Transverse colon (tissue), 4 donors: Measurements from ENCODE around the gene PLTP. TPM values are rescaled to one million over a fixed set of nuclear protein-coding genes. Genes with fewer than 3 reads are reported as not detected.

ENCODE experiments used
- DNase-seq: peaks from one replicate; pipeline ENCODE4 v3.0.0-alpha.2; 2019
- H3K27ac ChIP-seq, 4 donors: fragments of 200-600 bp; sonication (generic); 2 replicates each; pipeline ENCODE4 v1.5.1; 2016 to 2018; ENCODE audit warnings: inconsistent platforms in 4 of 4
- H3K27me3 ChIP-seq: fragments of 200-600 bp; sonication (generic); 2 replicates; pipeline ENCODE4 v1.5.1; 2017; ENCODE audit warnings: inconsistent platforms
- H3K36me3 ChIP-seq, 4 donors: fragments of 200-600 bp; sonication (generic); 2 replicates each; pipeline ENCODE4 v1.5.1; 2017 to 2019; ENCODE audit warnings: inconsistent platforms in 4 of 4
- H3K4me1 ChIP-seq, 4 donors: fragments of 200-600 bp; sonication (generic); 2 replicates each; pipeline ENCODE4 v1.5.1; 2017 to 2020; ENCODE audit warnings: inconsistent platforms in 4 of 4
- H3K4me3 ChIP-seq, 4 donors: fragments of 200-600 bp; sonication (generic); 1 replicate in 1 of 4; 2 replicates in 3 of 4; pipeline versions ENCODE4 v1.5.1 to v1.6.1; 2017 to 2019; ENCODE audit warnings: inconsistent platforms in 4 of 4
- H3K9me3 ChIP-seq, 2 donors: fragments of 200-600 bp; sonication (generic); 2 replicates each; pipeline ENCODE4 v1.5.1; 2017 to 2019; ENCODE audit warnings: inconsistent platforms in 2 of 2
- EP300 ChIP-seq: sonication (generic); formaldehyde crosslinking; IDR thresholded peaks from one replicate; pipeline ENCODE4 v1.6.1; 2017; ENCODE audit warnings: antibody characterized with exemption, low read depth
- POLR2A ChIP-seq: fragments of 450-650 bp; IDR thresholded peaks from one replicate; pipeline ENCODE4 v1.6.1; 2016; ENCODE audit warnings: antibody characterized with exemption, mild to moderate bottlenecking, moderate library complexity
- POLR2AphosphoS5 ChIP-seq, 3 donors: sonication (generic); formaldehyde crosslinking; IDR thresholded peaks; one replicate each; pipeline ENCODE4 v1.6.1; 2016; ENCODE audit warnings: antibody characterized with exemption in 3 of 3
- whole genome bisulfite sequencing, 2 donors: methylation state at CpG; one replicate each; pipeline ENCODE4 v1.1.5; 2018; ENCODE audit warnings: low coverage in 1 of 2; 5-methylcytosine and 5-hydroxymethylcytosine counted together
- in situ Hi-C, 4 donors: fragments of 200-750 bp; cut with MboI; loops; one replicate each; pipeline versions ENCODE4 v1.15.0 to v1.15.1; 2017; ENCODE audit warnings: low sequenced_read_pairs in 3 of 4, low pct_ligation_motif_present in 1 of 4, low pct_unique_long_range_greater_than_20kb in 1 of 4
- intact Hi-C: fragments of 100-400 bp; cut with DNase I; formaldehyde crosslinking; loops from one replicate; pipeline ENCODE4 v1.15.1; 2023; ENCODE audit warnings: low total_unique reads
- total RNA-seq, 4 donors: library from RNA; depleted of rRNA; stranded (reverse); fragments of >200 nt; gene quantifications; one replicate each; pipeline ENCODE4 v1.1.0, GENCODE V29; 2016
- TF ChIP-seq, protein P1 (sequence below), 5 experiments: fragments of 200-600 bp in 3 of 5; fragments of 450-650 bp in 2 of 5; sonication (generic) in 3 of 5; IDR thresholded peaks; 1 replicate in 2 of 5; 2 replicates in 3 of 5; pipeline ENCODE4 v1.5.1; 2016 to 2017; ENCODE audit warnings: antibody characterized with exemption in 5 of 5, inconsistent platforms in 3 of 5, mild to moderate bottlenecking in 2 of 5, moderate library complexity in 1 of 5

PLTP gene
- total RNA-seq, 4 donors from 2014 or later: 17.7 to 79.9 (median 59.9) TPM

DNA sequence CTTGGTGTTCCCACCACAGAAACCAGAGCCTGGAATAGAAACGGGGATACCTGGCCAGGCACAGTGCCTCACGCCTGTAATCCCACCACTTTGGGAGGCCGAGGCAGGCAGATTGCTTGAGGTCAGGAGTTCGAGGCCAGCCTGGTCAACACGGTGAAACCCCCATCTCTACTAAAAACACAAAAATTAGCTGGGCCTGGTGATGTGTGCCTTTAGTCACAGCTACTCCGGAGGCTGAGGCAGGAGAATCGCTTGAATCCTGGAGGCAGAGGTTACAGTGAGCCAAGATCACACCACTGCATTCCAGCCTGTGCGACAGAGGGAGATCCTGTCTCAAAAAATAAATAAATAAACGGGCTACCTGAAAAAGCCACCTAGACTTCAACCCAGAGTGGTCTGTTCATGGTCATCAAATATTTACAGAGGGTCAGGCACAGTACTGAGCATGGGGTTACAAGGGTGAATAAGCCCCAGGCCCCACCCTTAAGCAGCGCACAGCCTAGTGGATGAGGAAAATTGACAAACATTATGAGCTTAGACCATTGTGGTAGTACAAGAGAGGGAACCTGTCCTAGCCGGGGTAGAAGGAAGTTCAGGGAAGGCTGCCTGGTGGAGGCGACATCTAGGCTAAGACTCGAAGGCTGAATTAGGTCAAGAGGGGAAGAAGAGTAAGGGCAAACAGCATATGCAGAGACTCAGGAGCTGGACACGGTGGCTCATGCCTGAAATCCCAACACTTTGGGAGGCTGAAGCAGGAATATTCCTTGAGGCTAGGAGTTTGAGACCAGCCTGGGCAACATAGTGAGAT is 15.3 kb upstream of the PLTP start:
- TF ChIP-seq POLR2A: no peak
- TF ChIP-seq EP300: no peak
- TF ChIP-seq, protein P1, sequence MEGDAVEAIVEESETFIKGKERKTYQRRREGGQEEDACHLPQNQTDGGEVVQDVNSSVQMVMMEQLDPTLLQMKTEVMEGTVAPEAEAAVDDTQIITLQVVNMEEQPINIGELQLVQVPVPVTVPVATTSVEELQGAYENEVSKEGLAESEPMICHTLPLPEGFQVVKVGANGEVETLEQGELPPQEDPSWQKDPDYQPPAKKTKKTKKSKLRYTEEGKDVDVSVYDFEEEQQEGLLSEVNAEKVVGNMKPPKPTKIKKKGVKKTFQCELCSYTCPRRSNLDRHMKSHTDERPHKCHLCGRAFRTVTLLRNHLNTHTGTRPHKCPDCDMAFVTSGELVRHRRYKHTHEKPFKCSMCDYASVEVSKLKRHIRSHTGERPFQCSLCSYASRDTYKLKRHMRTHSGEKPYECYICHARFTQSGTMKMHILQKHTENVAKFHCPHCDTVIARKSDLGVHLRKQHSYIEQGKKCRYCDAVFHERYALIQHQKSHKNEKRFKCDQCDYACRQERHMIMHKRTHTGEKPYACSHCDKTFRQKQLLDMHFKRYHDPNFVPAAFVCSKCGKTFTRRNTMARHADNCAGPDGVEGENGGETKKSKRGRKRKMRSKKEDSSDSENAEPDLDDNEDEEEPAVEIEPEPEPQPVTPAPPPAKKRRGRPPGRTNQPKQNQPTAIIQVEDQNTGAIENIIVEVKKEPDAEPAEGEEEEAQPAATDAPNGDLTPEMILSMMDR (IDR thresholded peaks at IDR 0.05): no peak
- H3K4me1 ChIP-seq: peaks cover 0 to 14% (median 6%) of the 10 kb centered on the region in 4 donors
- H3K27me3 ChIP-seq: no peaks in the 10 kb centered on the region
- intact Hi-C loops: no loop called here
- DNase-seq: no peak
- no peaks in the 10 kb centered on the region for H3K36me3 ChIP-seq
- H3K4me3 ChIP-seq: no peak overlapping the region
- no peak overlapping the region for H3K27ac ChIP-seq
- in situ Hi-C loops: no loop called here
- 76 to 83% methylated on average over 12 to 14 of the region's 14 CpGs for WGBS, 2 donors
- no peaks in the 10 kb centered on the region for H3K9me3 ChIP-seq

DNA sequence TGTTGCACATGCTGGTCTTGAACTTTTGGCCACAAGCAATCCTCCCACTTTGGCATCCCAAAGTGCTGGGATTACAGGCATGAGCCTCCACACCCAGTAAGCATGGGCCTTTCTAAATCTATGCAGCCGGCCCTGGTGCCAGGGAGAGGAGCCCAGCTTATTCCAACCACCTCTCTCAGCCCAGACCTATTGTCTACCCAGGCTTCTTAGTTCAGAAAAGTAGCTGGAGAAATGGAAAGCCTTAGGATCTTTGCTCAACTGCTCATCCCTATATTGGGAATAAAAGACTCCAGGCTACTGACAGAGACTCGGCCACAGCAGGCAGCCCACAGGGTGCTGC is 14.7 kb upstream of the PLTP start:
- no peaks in the 10 kb centered on the region for H3K9me3 ChIP-seq
- H3K36me3 ChIP-seq: no peaks in the 10 kb centered on the region
- H3K4me3 ChIP-seq: no peak overlapping the region
- H3K27ac ChIP-seq: no peak overlapping the region
- no peaks in the 10 kb centered on the region for H3K27me3 ChIP-seq
- in situ Hi-C loops: no loop called here
- WGBS, 2 donors: 70% methylated on average over 2 of the region's 2 CpGs; no CpG with 5 or more reads in 1 of the 2 donors
- peaks cover 0 to 14% (median 6%) of the 10 kb centered on the region in 4 donors for H3K4me1 ChIP-seq
- intact Hi-C loops: no loop called here
- no peak for DNase-seq
- TF ChIP-seq, protein P1 (IDR thresholded peaks at IDR 0.05): no peak
- TF ChIP-seq POLR2AphosphoS5 (IDR thresholded peaks at IDR 0.05) (no peak), EP300 (no peak), POLR2A (no peak)

DNA sequence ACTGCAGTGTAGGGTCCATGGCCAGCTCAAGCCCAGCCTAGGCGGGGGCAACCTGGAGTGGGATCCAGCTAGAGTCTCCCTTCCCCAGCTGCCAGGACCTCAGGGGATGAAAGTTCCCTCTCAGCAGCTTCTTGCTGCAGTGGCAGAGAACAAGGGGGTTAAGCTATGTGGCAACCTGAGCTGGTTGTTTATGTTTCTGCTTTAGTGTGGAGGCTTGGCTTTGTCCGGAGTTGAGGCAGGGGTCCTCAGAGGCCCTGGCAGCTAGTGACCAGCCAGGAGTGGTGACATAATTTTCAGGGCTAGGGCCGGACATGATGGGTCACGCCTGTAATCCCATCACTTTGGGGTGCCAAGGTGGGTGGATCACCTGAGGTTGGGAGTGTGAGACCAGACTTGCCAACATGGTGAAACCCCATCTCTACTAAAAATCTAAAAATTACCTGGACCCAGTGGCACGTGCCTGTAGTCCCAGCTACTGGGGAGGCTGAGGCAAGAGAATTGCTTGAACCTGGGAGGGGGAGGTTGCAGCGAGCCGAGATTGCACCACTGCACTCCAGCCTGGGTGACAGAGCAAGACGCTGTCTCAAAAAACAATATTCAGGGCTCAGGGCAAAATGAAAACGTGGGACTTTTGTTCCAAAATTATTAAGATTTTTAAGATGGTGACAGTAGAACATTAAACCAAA is 14.0 kb upstream of the PLTP start:
- whole genome bisulfite sequencing, 2 donors: 56 to 78% methylated on average over 4 to 9 of the region's 9 CpGs
- intact Hi-C loops: no loop called here
- peaks cover 0 to 14% (median 6%) of the 10 kb centered on the region in 4 donors for H3K4me1 ChIP-seq
- H3K27ac ChIP-seq: peak overlapping the region in 1 of 4 donors; percentile 62
- in situ Hi-C loops: no loop called here
- no peak for DNase-seq
- TF ChIP-seq POLR2AphosphoS5 (IDR thresholded peaks at IDR 0.05) (no peak), EP300 (no peak), POLR2A (no peak)
- TF ChIP-seq, protein P1 (IDR thresholded peaks at IDR 0.05): no peak
- H3K27me3 ChIP-seq: no peaks in the 10 kb centered on the region
- H3K4me3 ChIP-seq: no peak overlapping the region
- H3K36me3 ChIP-seq: no peaks in the 10 kb centered on the region
- no peaks in the 10 kb centered on the region for H3K9me3 ChIP-seq

DNA sequence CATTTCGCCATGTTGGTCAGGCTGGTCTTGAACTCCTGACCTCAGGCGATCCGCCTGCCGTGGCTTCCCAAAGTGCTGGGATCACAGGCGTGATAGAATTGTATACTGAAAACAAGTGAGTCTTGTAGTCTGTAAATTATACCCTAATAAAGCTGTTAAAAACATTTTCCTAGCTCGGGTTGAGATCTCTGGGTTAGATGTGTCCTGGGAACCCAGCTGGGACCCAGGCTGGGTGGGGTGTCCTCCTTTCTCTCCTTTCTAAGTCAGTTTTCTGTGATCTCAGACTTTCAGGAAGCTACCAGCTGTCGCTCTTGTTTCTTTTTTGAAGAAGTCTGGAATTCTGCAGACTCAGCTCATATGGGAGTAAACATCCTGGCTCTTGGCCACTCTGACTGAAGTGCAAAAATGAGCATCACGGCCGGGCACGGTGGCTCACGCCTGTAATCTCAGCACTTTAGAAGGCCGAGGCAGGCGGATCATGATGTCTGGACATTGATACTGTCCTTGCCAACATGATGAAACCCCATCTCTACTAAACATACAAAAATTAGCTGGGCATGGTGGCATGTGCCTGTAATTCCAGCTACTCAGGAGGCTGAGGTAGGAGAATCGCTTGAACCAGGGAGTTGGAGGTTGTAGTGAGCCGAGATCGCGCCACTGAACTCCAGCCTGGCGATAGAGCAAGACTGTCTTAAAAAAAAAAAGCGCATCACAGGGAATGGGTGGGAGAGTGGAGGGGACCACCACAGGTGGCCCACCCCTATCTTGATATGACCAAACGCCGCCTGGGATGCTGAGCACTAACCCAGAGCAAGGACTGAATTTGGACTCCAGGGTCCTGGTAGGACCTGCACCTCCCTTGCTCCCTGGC is 12.7 kb upstream of the PLTP start:
- no peak for DNase-seq
- H3K27ac ChIP-seq: peak overlapping the region; percentile 62 to 74 (median 64)
- WGBS, 2 donors: 44 to 100% methylated on average over 3 to 21 of the region's 21 CpGs
- intact Hi-C loops: no loop called here
- peaks cover 4 to 26% (median 7%) of the 10 kb centered on the region in 4 donors for H3K4me1 ChIP-seq
- H3K36me3 ChIP-seq: no peaks in the 10 kb centered on the region
- no peaks in the 10 kb centered on the region for H3K27me3 ChIP-seq
- TF ChIP-seq POLR2AphosphoS5 (IDR thresholded peaks at IDR 0.05) (peak in 1 of 3 donors; percentile 21), EP300 (no peak)
- TF ChIP-seq, protein P1 (IDR thresholded peaks at IDR 0.05): no peak
- no peak overlapping the region for H3K4me3 ChIP-seq
- H3K9me3 ChIP-seq: no peaks in the 10 kb centered on the region
- in situ Hi-C loops: no loop called here
